Bone marrow (tissue), 2 donors: ENCODE results near the gene GRIK2.

Experiments
- DNase-seq, 2 donors: peaks; one replicate each; lab custom pipeline; 2025; lab: John Stamatoyannopoulos, UW

The GRIK2 gene

GRCh38 chr6:101400326-101401135 lies 7.0 kb downstream of the GRIK2 start:
- DNase-seq, result no peak

GRCh38 chr6:101401171-101401570 lies 7.7 kb downstream of the GRIK2 start:
- DNase-seq, result no peak

GRCh38 chr6:101401792-101402621 lies 8.5 kb downstream of the GRIK2 start:
- no peak for DNase-seq

GRCh38 chr6:101402622-101403031 lies 9.1 kb downstream of the GRIK2 start:
- DNase-seq, result no peak

- DNase-seq, result no peak
These were observed 9.9 kb downstream of the GRIK2 start for GRCh38 chr6:101403216-101403945.

- no peak for DNase-seq
These were observed 11.3 kb downstream of the GRIK2 start for GRCh38 chr6:101404775-101405174.

GRCh38 chr6:101413773-101414172 lies 20.3 kb downstream of the GRIK2 start:
- no peak for DNase-seq

GRCh38 chr6:101417900-101418299 lies 24.4 kb downstream of the GRIK2 start:
- DNase-seq, result no peak

GRCh38 chr6:101422251-101422650 lies 28.7 kb downstream of the GRIK2 start:
- DNase-seq, result no peak

- no peak for DNase-seq
These were observed 29.3 kb downstream of the GRIK2 start for GRCh38 chr6:101422811-101423210.

- DNase-seq, result no peak
These were observed 35.8 kb downstream of the GRIK2 start for GRCh38 chr6:101429270-101429669.

GRCh38 chr6:101429845-101430244 lies 36.3 kb downstream of the GRIK2 start:
- DNase-seq, result no peak

- no peak for DNase-seq
These were observed 39.6 kb downstream of the GRIK2 start for GRCh38 chr6:101433141-101433540.

- DNase-seq, result no peak
These were observed 41.1 kb downstream of the GRIK2 start for GRCh38 chr6:101434601-101435000.

- no peak for DNase-seq
These were observed 41.5 kb downstream of the GRIK2 start for GRCh38 chr6:101435038-101435437.

- no peak for DNase-seq
These were observed 46.3 kb downstream of the GRIK2 start for GRCh38 chr6:101439790-101440189.

GRCh38 chr6:101443315-101443714 lies 49.8 kb downstream of the GRIK2 start:
- DNase-seq, result no peak

GRCh38 chr6:101444717-101445116 lies 51.2 kb downstream of the GRIK2 start:
- DNase-seq, result no peak

- DNase-seq, result no peak
These were observed 52.0 kb downstream of the GRIK2 start for GRCh38 chr6:101445527-101445926.

GRCh38 chr6:101450901-101451300 lies 57.4 kb downstream of the GRIK2 start:
- DNase-seq, result no peak

GRCh38 chr6:101451981-101452380 lies 58.5 kb downstream of the GRIK2 start:
- DNase-seq, result no peak

GRCh38 chr6:101453221-101453620 lies 59.7 kb downstream of the GRIK2 start:
- DNase-seq, result no peak
